ENCODE results near the gene ZDHHC8. TPM values are rescaled to one million over a fixed set of nuclear protein-coding genes. Genes with fewer than 3 reads are reported as not detected.

Gene ZDHHC8
- total RNA-seq, 1 donor from 2014 or later = 88.0 TPM

DNA sequence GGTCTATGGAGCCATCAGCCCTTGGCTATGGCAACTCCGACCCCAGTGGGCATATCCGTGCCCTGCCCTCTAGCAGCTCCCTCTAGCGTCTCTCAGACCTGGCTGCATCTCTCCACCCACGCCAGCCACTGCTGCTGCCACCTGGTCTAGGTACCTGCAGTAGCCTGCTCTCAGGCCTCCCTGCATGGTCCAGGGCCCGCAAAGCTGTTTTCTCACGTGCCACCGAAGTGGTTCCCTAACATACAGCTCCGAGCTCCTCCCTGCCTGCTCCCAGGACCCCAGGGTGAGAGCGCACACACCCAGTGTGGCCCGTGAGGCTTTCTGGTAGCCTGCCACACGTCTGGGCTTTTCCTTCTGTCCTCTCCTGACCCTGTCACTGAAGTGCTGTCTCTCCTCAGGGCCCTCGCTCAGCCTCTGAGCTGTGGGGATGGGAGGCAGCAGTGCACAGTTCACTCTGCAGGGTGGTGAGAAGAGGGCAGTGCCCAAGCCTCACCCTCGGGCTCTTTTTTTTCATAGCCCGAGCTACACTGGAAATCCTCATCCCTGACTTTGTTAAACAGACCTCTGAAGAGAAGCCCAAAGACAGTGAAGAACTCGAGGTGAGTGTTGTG, 37.3 kb upstream of the ZDHHC8 start:
- no peak overlapping the region for H3K27ac ChIP-seq
- H3K4me1 ChIP-seq = no peaks in the 10 kb centered on the region
- H3K27me3 ChIP-seq = no peaks in the 10 kb centered on the region
- DNase-seq (peak; percentile 46), ATAC-seq (peak; percentile 13)
- intact Hi-C loops (cut with DNase I) = no loop called here
- TF ChIP-seq, protein P1, sequence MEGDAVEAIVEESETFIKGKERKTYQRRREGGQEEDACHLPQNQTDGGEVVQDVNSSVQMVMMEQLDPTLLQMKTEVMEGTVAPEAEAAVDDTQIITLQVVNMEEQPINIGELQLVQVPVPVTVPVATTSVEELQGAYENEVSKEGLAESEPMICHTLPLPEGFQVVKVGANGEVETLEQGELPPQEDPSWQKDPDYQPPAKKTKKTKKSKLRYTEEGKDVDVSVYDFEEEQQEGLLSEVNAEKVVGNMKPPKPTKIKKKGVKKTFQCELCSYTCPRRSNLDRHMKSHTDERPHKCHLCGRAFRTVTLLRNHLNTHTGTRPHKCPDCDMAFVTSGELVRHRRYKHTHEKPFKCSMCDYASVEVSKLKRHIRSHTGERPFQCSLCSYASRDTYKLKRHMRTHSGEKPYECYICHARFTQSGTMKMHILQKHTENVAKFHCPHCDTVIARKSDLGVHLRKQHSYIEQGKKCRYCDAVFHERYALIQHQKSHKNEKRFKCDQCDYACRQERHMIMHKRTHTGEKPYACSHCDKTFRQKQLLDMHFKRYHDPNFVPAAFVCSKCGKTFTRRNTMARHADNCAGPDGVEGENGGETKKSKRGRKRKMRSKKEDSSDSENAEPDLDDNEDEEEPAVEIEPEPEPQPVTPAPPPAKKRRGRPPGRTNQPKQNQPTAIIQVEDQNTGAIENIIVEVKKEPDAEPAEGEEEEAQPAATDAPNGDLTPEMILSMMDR (IDR thresholded peaks at IDR 0.05) = no peak
- H3K36me3 ChIP-seq = peaks cover 99% of the 10 kb centered on the region
- no peaks in the 10 kb centered on the region for H3K9me3 ChIP-seq
- no peak overlapping the region for H3K4me3 ChIP-seq

DNA sequence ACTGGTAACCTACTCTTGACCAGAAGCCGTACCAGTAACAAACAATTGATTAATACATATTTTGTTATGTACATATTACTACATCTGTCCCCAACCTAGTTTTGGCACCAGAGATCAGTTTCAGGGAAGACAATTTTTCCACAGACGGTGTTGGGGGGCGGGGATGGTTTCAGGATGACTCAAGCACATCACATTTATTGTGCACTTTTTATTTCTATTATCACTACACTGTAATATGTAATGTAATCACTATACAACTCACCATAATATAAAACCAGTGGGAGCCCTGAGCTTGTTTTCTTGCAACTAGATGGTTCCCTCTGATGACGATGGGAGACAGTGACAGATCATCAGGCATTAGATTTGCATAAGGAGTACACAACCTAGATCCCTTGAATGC, 36.1 kb upstream of the ZDHHC8 start:
- DNase-seq (no peak), ATAC-seq (no peak)
- no peaks in the 10 kb centered on the region for H3K9me3 ChIP-seq
- H3K36me3 ChIP-seq = peaks cover 99% of the 10 kb centered on the region
- intact Hi-C loops (cut with DNase I) = no loop called here
- H3K4me1 ChIP-seq = no peaks in the 10 kb centered on the region
- no peak overlapping the region for H3K4me3 ChIP-seq
- H3K27ac ChIP-seq = no peak overlapping the region
- TF ChIP-seq, protein P1 (IDR thresholded peaks at IDR 0.05) = no peak
- no peaks in the 10 kb centered on the region for H3K27me3 ChIP-seq

DNA sequence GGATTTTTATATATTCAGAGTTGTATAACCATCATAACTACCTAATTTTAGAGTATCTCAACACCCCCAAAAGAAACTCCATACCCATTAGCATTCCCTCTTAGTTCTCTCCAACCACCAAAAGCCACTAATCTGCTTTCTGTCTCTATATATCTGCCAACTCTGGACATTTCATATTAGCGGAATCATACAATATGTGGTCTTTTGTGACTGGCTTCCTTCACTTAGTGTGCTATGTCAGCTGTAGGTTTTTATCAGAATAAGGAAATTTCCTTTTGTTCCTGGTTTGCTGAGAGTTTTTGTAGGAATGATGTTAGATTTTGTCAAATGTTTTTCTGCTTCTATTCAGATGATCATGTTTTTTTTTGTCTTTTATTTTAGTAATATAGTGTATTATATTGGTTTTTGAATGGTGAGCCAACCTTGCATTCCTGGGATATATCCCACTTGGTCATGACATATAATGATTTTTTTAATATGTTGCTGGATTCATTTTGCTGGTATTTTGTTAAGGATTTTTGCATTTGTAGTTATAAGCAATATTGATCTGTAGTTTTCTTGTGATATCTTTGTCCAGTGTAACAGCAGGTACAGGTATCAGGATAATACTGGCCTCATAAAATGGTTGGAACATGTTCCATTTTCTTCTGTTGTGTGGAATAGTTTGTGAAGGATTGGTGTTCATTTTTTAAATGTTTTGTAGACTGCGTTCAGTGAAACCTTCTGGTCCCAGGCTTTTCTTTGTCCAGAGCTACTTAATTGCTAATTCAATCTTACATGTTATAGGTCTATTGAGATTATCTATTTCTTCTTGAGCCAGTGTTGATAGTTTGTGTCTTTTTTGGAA, 34.8 kb upstream of the ZDHHC8 start:
- peaks cover 98% of the 10 kb centered on the region for H3K36me3 ChIP-seq

DNA sequence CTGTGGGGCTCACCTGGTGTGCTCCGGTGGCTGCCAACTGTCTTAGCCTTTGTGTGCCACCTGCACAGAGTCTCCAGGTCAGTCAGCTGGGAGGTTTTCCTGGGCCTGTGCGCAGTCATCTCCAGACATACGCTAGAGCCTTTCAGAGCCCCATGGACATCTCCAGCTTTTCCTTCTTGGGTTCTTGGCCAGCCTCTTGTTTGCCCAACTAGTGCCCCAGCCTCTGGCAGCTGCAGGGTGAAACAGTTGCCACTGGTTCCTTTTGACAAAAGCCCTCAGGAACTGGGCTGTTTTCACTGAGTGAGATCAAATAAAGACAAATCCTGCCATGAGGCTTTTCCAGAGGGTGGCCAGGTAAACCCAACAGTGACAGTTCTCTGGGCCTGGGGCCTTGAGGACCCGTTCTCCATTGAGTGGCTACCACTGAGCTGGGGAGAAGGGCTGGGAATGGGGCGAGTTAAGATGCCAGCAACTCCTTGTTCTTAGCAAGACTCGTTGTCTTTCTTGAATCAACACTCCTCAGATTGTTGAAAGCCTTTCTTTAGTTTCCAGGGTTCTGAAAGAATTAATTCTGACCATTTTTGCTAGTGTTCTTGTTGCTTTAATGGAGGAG, 32.4 kb upstream of the ZDHHC8 start:
- Histone ChIP-seq H3K4me3 (no peak overlapping the region), H3K27ac (no peak overlapping the region), H3K4me1 (no peaks in the 10 kb centered on the region), H3K27me3 (no peaks in the 10 kb centered on the region), H3K9me3 (no peaks in the 10 kb centered on the region), H3K36me3 (peaks cover 87% of the 10 kb centered on the region)
- intact Hi-C loops (cut with DNase I) = no loop called here
- TF ChIP-seq, protein P1 (IDR thresholded peaks at IDR 0.05) = no peak
- DNase-seq (no peak), ATAC-seq (no peak)

More for the DNA sequence above, 34.8 kb upstream of the ZDHHC8 start:
- Histone ChIP-seq H3K4me3 (no peak overlapping the region), H3K4me1 (no peaks in the 10 kb centered on the region), H3K27ac (no peak overlapping the region), H3K27me3 (no peaks in the 10 kb centered on the region), H3K9me3 (no peaks in the 10 kb centered on the region)
- ATAC-seq (no peak), DNase-seq (no peak)
- TF ChIP-seq, protein P1 (IDR thresholded peaks at IDR 0.05) = no peak
- intact Hi-C loops (cut with DNase I) = no loop called here

DNA sequence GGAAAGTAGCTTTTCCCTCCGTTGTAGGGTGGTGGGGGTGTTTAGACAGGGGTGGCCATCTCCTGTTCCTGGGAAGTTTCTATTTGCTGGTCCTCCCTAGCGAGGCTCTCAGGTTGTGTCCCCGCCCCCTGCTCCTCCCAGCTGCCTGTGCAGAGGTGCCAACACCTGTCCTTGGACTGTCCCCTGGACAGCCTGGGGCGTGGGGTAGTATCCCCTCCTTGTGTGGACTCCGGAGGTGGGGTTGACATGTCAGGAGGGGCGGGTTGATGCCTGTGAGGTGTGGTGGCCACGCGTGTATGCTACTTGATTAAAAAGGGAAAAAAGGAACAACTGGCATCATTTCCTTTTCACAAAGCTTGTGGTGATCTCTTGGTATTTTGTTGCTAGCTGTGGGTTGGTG, 30.0 kb upstream of the ZDHHC8 start:
- Histone ChIP-seq H3K36me3 (peaks cover 86% of the 10 kb centered on the region), H3K4me3 (no peak overlapping the region), H3K27ac (no peak overlapping the region), H3K27me3 (no peaks in the 10 kb centered on the region), H3K9me3 (no peaks in the 10 kb centered on the region), H3K4me1 (no peaks in the 10 kb centered on the region)
- intact Hi-C loops (cut with DNase I) = no loop called here
- TF ChIP-seq, protein P1 (IDR thresholded peaks at IDR 0.05) = no peak
- DNase-seq = no peak
- ATAC-seq = no peak

Data from upper lobe of right lung (tissue), 1 donor.